Measurements from ENCODE around the gene RSPH6A.
"Not testable (repeated sequence)": the region's sequence is repeated elsewhere in the genome, so short reads cannot be mapped to it uniquely, and the experiment has no call there.

Gene RSPH6A

GRCh38 chr19:45804959-45805230 lies 10.2 kb downstream of the RSPH6A start:
- H3K4me3 ChIP-seq (ENCODE audit: low read length) = no peak overlapping the region

GRCh38 chr19:45804140-45804958 lies 10.8 kb downstream of the RSPH6A start:
- Histone ChIP-seq H3K4me3 (ENCODE audit: low read length) (no peak overlapping the region), H3K27me3 (ENCODE audit: insufficient read depth, low read length) (peaks cover 3% of the 10 kb centered on the region), H3K36me3 (ENCODE audit: insufficient read depth, low read length) (no peaks in the 10 kb centered on the region), H3K4me1 (ENCODE audit: insufficient read depth, low read length) (no peaks in the 10 kb centered on the region), H3K9me3 (ENCODE audit: low read length) (no peaks in the 10 kb centered on the region), H2AFZ (ENCODE audit: low read depth, low read length) (no peak overlapping the region)

More at GRCh38 chr19:45804959-45805230, 10.2 kb downstream of the RSPH6A start:
- Histone ChIP-seq H3K4me1 (ENCODE audit: insufficient read depth, low read length) (peaks cover 5% of the 10 kb centered on the region), H3K27me3 (ENCODE audit: insufficient read depth, low read length) (peaks cover 3% of the 10 kb centered on the region), H3K36me3 (ENCODE audit: insufficient read depth, low read length) (no peaks in the 10 kb centered on the region), H2AFZ (ENCODE audit: low read depth, low read length) (no peak overlapping the region), H3K9me3 (ENCODE audit: low read length) (no peaks in the 10 kb centered on the region)

- Histone ChIP-seq H3K27me3 (ENCODE audit: insufficient read depth, low read length) (peaks cover 3% of the 10 kb centered on the region), H3K9me3 (ENCODE audit: low read length) (no peaks in the 10 kb centered on the region), H3K36me3 (ENCODE audit: insufficient read depth, low read length) (no peaks in the 10 kb centered on the region), H3K4me3 (ENCODE audit: low read length) (no peak overlapping the region), H2AFZ (ENCODE audit: low read depth, low read length) (no peak overlapping the region), H3K4me1 (ENCODE audit: insufficient read depth, low read length) (peaks cover 2% of the 10 kb centered on the region)
Measured at GRCh38 chr19:45801603-45802175, 13.4 kb downstream of the RSPH6A start.

- Histone ChIP-seq H3K9me3 (ENCODE audit: low read length) (no peaks in the 10 kb centered on the region), H3K36me3 (ENCODE audit: insufficient read depth, low read length) (no peaks in the 10 kb centered on the region), H3K4me1 (ENCODE audit: insufficient read depth, low read length) (peaks cover 4% of the 10 kb centered on the region), H3K4me3 (ENCODE audit: low read length) (no peak overlapping the region), H3K27me3 (ENCODE audit: insufficient read depth, low read length) (peaks cover 3% of the 10 kb centered on the region), H2AFZ (ENCODE audit: low read depth, low read length) (no peak overlapping the region)
Measured at GRCh38 chr19:45800070-45800553, 15.0 kb downstream of the RSPH6A start.

- H3K36me3 ChIP-seq (ENCODE audit: insufficient read depth, low read length); H3K4me3 ChIP-seq (ENCODE audit: low read length); H3K9me3 ChIP-seq (ENCODE audit: low read length); H3K27me3 ChIP-seq (ENCODE audit: insufficient read depth, low read length); H3K4me1 ChIP-seq (ENCODE audit: insufficient read depth, low read length); H2AFZ ChIP-seq (ENCODE audit: low read depth, low read length): not testable (repeated sequence)
Measured at GRCh38 chr19:45799541-45799940, 15.6 kb downstream of the RSPH6A start.

GRCh38 chr19:45798995-45799517 lies 16.1 kb downstream of the RSPH6A start:
- no peak overlapping the region for H2AFZ ChIP-seq (ENCODE audit: low read depth, low read length)
- H3K9me3 ChIP-seq (ENCODE audit: low read length) = no peaks in the 10 kb centered on the region
- peaks cover 3% of the 10 kb centered on the region for H3K27me3 ChIP-seq (ENCODE audit: insufficient read depth, low read length)
- peaks cover 4% of the 10 kb centered on the region for H3K4me1 ChIP-seq (ENCODE audit: insufficient read depth, low read length)
- no peaks in the 10 kb centered on the region for H3K36me3 ChIP-seq (ENCODE audit: insufficient read depth, low read length)
- H3K4me3 ChIP-seq (ENCODE audit: low read length) = no peak overlapping the region

GRCh38 chr19:45794627-45795026 lies 20.5 kb downstream of the RSPH6A start:
- H3K27me3 ChIP-seq (ENCODE audit: insufficient read depth, low read length) = no peaks in the 10 kb centered on the region
- no peak overlapping the region for H3K4me3 ChIP-seq (ENCODE audit: low read length)
- H3K4me1 ChIP-seq (ENCODE audit: insufficient read depth, low read length) = peaks cover 23% of the 10 kb centered on the region
- H3K9me3 ChIP-seq (ENCODE audit: low read length) = no peaks in the 10 kb centered on the region
- H3K36me3 ChIP-seq (ENCODE audit: insufficient read depth, low read length) = peaks cover 9% of the 10 kb centered on the region
- H2AFZ ChIP-seq (ENCODE audit: low read depth, low read length) = no peak overlapping the region

- H3K9me3 ChIP-seq (ENCODE audit: low read length) = no peaks in the 10 kb centered on the region
- H3K4me1 ChIP-seq (ENCODE audit: insufficient read depth, low read length) = peaks cover 21% of the 10 kb centered on the region
- no peak overlapping the region for H2AFZ ChIP-seq (ENCODE audit: low read depth, low read length)
- H3K4me3 ChIP-seq (ENCODE audit: low read length) = no peak overlapping the region
- H3K36me3 ChIP-seq (ENCODE audit: insufficient read depth, low read length) = peaks cover 16% of the 10 kb centered on the region
- H3K27me3 ChIP-seq (ENCODE audit: insufficient read depth, low read length) = no peaks in the 10 kb centered on the region
Measured at GRCh38 chr19:45793876-45794275, 21.2 kb downstream of the RSPH6A start.

- peak overlapping the region; percentile 44 for H2AFZ ChIP-seq (ENCODE audit: low read depth, low read length)
- H3K27me3 ChIP-seq (ENCODE audit: insufficient read depth, low read length) = no peaks in the 10 kb centered on the region
- H3K4me1 ChIP-seq (ENCODE audit: insufficient read depth, low read length) = peaks cover 21% of the 10 kb centered on the region
- H3K9me3 ChIP-seq (ENCODE audit: low read length) = no peaks in the 10 kb centered on the region
- H3K36me3 ChIP-seq (ENCODE audit: insufficient read depth, low read length) = peaks cover 23% of the 10 kb centered on the region
- H3K4me3 ChIP-seq (ENCODE audit: low read length) = peak overlapping the region; percentile 37
Measured at GRCh38 chr19:45793178-45793564, 21.9 kb downstream of the RSPH6A start.

GRCh38 chr19:45792470-45793177 lies 22.5 kb downstream of the RSPH6A start, which contains the start of gene DMWD:
TSS of gene DMWD (minus strand) at chr19:45792845. CDS start at chr19:45792756, 89 bp downstream.
- H3K9me3 ChIP-seq (ENCODE audit: low read length) = no peaks in the 10 kb centered on the region
- peaks cover 21% of the 10 kb centered on the region for H3K4me1 ChIP-seq (ENCODE audit: insufficient read depth, low read length)
- no peaks in the 10 kb centered on the region for H3K27me3 ChIP-seq (ENCODE audit: insufficient read depth, low read length)
- H2AFZ ChIP-seq (ENCODE audit: low read depth, low read length) = peak within 1 kb of the TSS; percentile 44
- peaks cover 25% of the 10 kb centered on the region for H3K36me3 ChIP-seq (ENCODE audit: insufficient read depth, low read length)
- peak within 1 kb of the TSS; percentile 99 for H3K4me3 ChIP-seq (ENCODE audit: low read length)

GRCh38 chr19:45791744-45792469 lies 23.2 kb downstream of the RSPH6A start:
- Histone ChIP-seq H3K27me3 (ENCODE audit: insufficient read depth, low read length) (no peaks in the 10 kb centered on the region), H3K9me3 (ENCODE audit: low read length) (no peaks in the 10 kb centered on the region), H3K4me3 (ENCODE audit: low read length) (peak overlapping the region; percentile 99), H2AFZ (ENCODE audit: low read depth, low read length) (no peak overlapping the region), H3K36me3 (ENCODE audit: insufficient read depth, low read length) (peaks cover 32% of the 10 kb centered on the region), H3K4me1 (ENCODE audit: insufficient read depth, low read length) (peaks cover 21% of the 10 kb centered on the region)

- H3K4me1 ChIP-seq (ENCODE audit: insufficient read depth, low read length) = peaks cover 21% of the 10 kb centered on the region
- peak overlapping the region; percentile 99 for H3K4me3 ChIP-seq (ENCODE audit: low read length)
- peaks cover 41% of the 10 kb centered on the region for H3K36me3 ChIP-seq (ENCODE audit: insufficient read depth, low read length)
- H3K27me3 ChIP-seq (ENCODE audit: insufficient read depth, low read length) = no peaks in the 10 kb centered on the region
- H2AFZ ChIP-seq (ENCODE audit: low read depth, low read length) = no peak overlapping the region
- no peaks in the 10 kb centered on the region for H3K9me3 ChIP-seq (ENCODE audit: low read length)
Measured at GRCh38 chr19:45790942-45791341, 24.2 kb downstream of the RSPH6A start.

Data from neuron (in vitro differentiated cells).